ENCODE data around the gene KANTR.

DNA sequence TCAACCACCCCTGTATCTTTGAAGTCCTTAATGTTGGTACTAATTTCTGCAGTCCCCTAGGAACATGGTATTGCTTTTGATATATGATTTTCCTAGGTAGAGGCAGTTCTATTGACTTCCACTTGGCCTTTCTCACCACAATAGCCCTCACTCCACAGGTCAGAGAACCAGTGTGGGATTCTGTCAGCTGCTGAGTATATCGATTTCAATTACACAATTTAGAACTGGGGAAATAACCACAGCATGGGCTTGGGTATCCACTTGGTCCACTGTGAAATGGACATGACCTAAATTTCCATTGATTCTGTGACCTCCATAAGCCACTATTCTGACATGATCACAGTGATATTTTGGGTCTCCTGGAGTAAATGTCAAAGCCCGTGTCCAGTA lies 62.3 kb downstream of the KANTR start:
- TF ChIP-seq, protein P1, sequence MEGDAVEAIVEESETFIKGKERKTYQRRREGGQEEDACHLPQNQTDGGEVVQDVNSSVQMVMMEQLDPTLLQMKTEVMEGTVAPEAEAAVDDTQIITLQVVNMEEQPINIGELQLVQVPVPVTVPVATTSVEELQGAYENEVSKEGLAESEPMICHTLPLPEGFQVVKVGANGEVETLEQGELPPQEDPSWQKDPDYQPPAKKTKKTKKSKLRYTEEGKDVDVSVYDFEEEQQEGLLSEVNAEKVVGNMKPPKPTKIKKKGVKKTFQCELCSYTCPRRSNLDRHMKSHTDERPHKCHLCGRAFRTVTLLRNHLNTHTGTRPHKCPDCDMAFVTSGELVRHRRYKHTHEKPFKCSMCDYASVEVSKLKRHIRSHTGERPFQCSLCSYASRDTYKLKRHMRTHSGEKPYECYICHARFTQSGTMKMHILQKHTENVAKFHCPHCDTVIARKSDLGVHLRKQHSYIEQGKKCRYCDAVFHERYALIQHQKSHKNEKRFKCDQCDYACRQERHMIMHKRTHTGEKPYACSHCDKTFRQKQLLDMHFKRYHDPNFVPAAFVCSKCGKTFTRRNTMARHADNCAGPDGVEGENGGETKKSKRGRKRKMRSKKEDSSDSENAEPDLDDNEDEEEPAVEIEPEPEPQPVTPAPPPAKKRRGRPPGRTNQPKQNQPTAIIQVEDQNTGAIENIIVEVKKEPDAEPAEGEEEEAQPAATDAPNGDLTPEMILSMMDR (IDR thresholded peaks at IDR 0.05) = no peak
- TF ChIP-seq POLR2A (IDR thresholded peaks at IDR 0.05) = no peak
